ENCODE data around the gene TSPAN1.

TSPAN1 gene

DNA sequence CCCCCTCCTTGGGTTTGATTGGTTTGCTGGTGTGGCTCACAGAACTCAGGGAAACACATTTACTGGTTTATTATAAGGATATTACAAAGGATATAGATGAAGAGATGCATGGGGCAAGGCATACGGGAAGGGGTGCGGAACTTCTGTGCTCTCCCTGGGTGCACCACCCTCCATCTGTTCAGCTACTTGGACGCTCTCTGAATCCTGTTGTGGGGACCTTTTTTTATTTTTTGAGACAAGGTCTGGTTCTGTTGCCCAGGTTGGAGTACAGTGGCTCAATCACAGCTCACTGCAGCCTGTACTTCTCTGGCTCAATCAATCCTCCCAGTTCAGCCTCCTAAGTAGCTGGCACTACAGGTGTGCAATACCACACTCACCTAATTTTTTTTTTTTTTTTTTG is 35.7 kb downstream of the TSPAN1 start:
- Histone ChIP-seq H3K4me1 (ENCODE audit: insufficient read depth, low read length, poor library complexity, severe bottlenecking) (no peaks in the 10 kb centered on the region), H3K36me3 (ENCODE audit: insufficient read depth, low read length) (no peaks in the 10 kb centered on the region), H3K9ac (ENCODE audit: low read depth, low read length, poor library complexity, severe bottlenecking) (no peak overlapping the region), H4K20me1 (ENCODE audit: insufficient read depth, low read length, poor library complexity, severe bottlenecking) (no peaks in the 10 kb centered on the region), H2AFZ (ENCODE audit: low read length) (no peak overlapping the region), H3K4me2 (ENCODE audit: low read depth, low read length, poor library complexity, severe bottlenecking) (no peak overlapping the region), H3F3A (ENCODE audit: low read depth) (no peaks in the 10 kb centered on the region), H3K79me2 (ENCODE audit: insufficient read depth, low read length) (no peaks in the 10 kb centered on the region), H3K4me3 (ENCODE audit: low read length, poor library complexity, severe bottlenecking) (no peak overlapping the region), H3K9me3 (ENCODE audit: insufficient read depth, low read depth, low read length) (no peaks in the 10 kb centered on the region), H3K27me3 (ENCODE audit: insufficient read depth, low read length, poor library complexity, severe bottlenecking) (no peaks in the 10 kb centered on the region), H3K9me2 (replicated peaks; ENCODE audit: low read depth, low read length) (no peaks in the 10 kb centered on the region)
- TF ChIP-seq, protein P1, sequence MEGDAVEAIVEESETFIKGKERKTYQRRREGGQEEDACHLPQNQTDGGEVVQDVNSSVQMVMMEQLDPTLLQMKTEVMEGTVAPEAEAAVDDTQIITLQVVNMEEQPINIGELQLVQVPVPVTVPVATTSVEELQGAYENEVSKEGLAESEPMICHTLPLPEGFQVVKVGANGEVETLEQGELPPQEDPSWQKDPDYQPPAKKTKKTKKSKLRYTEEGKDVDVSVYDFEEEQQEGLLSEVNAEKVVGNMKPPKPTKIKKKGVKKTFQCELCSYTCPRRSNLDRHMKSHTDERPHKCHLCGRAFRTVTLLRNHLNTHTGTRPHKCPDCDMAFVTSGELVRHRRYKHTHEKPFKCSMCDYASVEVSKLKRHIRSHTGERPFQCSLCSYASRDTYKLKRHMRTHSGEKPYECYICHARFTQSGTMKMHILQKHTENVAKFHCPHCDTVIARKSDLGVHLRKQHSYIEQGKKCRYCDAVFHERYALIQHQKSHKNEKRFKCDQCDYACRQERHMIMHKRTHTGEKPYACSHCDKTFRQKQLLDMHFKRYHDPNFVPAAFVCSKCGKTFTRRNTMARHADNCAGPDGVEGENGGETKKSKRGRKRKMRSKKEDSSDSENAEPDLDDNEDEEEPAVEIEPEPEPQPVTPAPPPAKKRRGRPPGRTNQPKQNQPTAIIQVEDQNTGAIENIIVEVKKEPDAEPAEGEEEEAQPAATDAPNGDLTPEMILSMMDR (conservative IDR thresholded peaks at IDR 0.05; ENCODE audit: low read length): no peak
- TF ChIP-seq EZH2phosphoT487 (IDR thresholded peaks at IDR 0.05; ENCODE audit: borderline replicate concordance): no peak

DNA sequence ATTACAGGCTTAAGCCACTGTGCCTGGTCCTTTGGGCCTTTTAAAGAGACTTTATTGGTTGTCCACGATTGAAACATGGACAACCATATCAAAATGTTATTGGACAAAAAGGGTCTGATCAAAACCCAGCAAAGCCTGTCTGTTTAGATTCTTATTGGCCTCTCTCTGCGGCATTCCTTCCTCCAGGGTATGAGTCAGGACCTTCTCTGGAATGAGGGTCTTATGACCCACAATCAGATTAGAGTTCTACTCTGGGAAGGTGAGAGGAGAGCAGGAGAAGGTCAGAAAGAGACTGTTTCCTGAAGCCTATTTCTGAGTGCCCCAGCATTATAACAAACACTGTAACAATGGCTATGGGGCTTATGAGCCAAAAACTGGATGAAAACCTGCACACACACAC is 36.2 kb downstream of the TSPAN1 start:
- Histone ChIP-seq H3K4me3 (ENCODE audit: low read length, poor library complexity, severe bottlenecking) (no peak overlapping the region), H3K4me1 (ENCODE audit: insufficient read depth, low read length, poor library complexity, severe bottlenecking) (no peaks in the 10 kb centered on the region), H3K9me2 (replicated peaks; ENCODE audit: low read depth, low read length) (no peaks in the 10 kb centered on the region), H2AFZ (ENCODE audit: low read length) (no peak overlapping the region), H3K4me2 (ENCODE audit: low read depth, low read length, poor library complexity, severe bottlenecking) (no peak overlapping the region), H3K9ac (ENCODE audit: low read depth, low read length, poor library complexity, severe bottlenecking) (no peak overlapping the region), H3K9me3 (ENCODE audit: insufficient read depth, low read depth, low read length) (no peaks in the 10 kb centered on the region), H4K20me1 (ENCODE audit: insufficient read depth, low read length, poor library complexity, severe bottlenecking) (no peaks in the 10 kb centered on the region), H3K79me2 (ENCODE audit: insufficient read depth, low read length) (no peaks in the 10 kb centered on the region), H3K27me3 (ENCODE audit: insufficient read depth, low read length, poor library complexity, severe bottlenecking) (no peaks in the 10 kb centered on the region), H3F3A (ENCODE audit: low read depth) (no peaks in the 10 kb centered on the region), H3K36me3 (ENCODE audit: insufficient read depth, low read length) (no peaks in the 10 kb centered on the region)
- TF ChIP-seq EZH2phosphoT487 (IDR thresholded peaks at IDR 0.05; ENCODE audit: borderline replicate concordance): no peak
- TF ChIP-seq, protein P1 (conservative IDR thresholded peaks at IDR 0.05; ENCODE audit: low read length): no peak

DNA sequence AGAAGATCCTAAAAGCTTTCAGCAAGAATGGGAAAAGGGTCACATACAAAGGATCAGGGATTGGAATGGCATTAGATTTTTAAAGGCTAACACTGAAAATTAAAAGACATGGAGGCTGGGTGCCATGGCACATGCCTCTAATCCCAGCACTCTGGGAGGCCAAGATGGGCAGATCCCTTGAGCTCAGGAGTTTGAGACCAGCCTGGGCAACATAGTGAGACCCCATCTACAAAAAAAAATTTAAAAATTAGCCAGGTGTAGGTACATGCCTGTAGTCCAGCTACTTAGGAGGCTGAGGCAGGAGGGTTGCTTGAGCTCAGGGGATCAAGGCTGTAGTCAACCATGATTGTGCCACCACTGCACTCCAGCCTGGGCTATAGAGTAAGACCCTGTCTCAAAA is 40.6 kb downstream of the TSPAN1 start:
- no peaks in the 10 kb centered on the region for H3K27me3 ChIP-seq (ENCODE audit: insufficient read depth, low read length, poor library complexity, severe bottlenecking)

More for the DNA sequence above, 40.6 kb downstream of the TSPAN1 start:
- Histone ChIP-seq H2AFZ (ENCODE audit: low read length) (no peak overlapping the region), H3F3A (ENCODE audit: low read depth) (no peaks in the 10 kb centered on the region), H3K9me3 (ENCODE audit: insufficient read depth, low read depth, low read length) (no peaks in the 10 kb centered on the region), H4K20me1 (ENCODE audit: insufficient read depth, low read length, poor library complexity, severe bottlenecking) (no peaks in the 10 kb centered on the region), H3K4me3 (ENCODE audit: low read length, poor library complexity, severe bottlenecking) (no peak overlapping the region), H3K36me3 (ENCODE audit: insufficient read depth, low read length) (no peaks in the 10 kb centered on the region), H3K79me2 (ENCODE audit: insufficient read depth, low read length) (no peaks in the 10 kb centered on the region), H3K4me1 (ENCODE audit: insufficient read depth, low read length, poor library complexity, severe bottlenecking) (no peaks in the 10 kb centered on the region), H3K9me2 (replicated peaks; ENCODE audit: low read depth, low read length) (no peaks in the 10 kb centered on the region), H3K9ac (ENCODE audit: low read depth, low read length, poor library complexity, severe bottlenecking) (no peak overlapping the region), H3K4me2 (ENCODE audit: low read depth, low read length, poor library complexity, severe bottlenecking) (no peak overlapping the region)
- no peak for TF ChIP-seq EZH2phosphoT487 (IDR thresholded peaks at IDR 0.05; ENCODE audit: borderline replicate concordance)
- TF ChIP-seq, protein P1 (conservative IDR thresholded peaks at IDR 0.05; ENCODE audit: low read length): no peak
